NCI-H2081 (cell line): ENCODE results near the gene PITX2.

Experiments
- DNase-seq, 2 experiments: peaks; one replicate each; lab custom pipeline; 2025; lab: John Stamatoyannopoulos, UW

PITX2 gene

DNA sequence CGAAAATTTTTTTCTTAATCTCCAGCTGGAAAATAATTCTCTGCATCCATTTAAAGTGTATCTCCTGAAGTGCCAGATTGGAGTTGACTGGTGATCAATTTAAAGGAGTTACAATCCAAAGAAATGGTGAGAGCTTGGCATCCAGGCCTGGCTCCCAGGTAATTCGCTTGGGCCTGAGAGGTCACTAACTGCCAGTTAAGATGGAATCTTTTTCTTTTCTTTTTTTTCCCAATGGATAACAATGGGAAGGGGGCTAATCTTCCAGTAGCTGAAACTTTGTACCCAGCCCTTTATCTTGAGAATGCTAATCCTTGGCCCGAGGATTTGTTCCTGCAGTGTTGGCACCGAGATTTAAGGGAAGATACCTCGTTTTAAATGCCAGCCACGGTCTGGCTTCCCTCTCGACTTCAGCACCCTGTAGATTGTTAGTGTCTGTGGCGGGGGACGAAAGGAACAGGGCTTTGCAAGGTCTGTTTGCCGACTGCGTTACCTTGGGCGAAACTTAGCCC is 13.3 kb upstream of the PITX2 start:
- no peak for DNase-seq

DNA sequence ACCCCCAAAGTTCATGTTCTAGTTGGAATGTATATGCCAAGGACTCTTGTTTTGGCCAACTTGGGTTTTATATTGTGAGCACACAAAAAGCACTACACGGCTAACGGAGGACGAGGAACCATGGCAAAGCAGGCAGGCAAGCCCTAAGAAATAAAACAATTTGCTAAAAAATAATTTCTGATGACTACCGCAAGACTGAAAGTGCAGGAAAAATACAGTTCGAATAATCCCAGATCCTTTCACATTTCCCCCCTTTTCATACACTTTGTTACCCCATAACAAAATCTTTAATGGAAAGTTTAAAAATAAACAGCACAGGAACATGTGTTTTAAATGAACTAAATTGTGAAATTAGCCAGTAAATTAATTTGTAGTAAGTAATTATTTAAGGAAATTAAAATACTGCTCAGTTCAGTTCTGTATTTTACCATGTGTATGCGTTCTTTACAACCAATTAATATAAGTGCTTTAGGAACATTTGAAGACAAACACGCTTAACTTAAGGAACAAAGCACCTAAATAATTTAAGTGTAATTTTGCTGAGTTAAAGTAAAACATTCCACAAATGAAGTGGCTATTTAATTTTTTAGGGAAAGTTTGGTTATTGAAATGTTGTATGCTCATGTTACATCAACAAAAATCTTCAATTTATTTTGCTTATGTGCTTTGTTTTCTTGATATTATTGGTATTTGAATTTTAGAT is 12.4 kb upstream of the PITX2 start:
- no peak for DNase-seq

DNA sequence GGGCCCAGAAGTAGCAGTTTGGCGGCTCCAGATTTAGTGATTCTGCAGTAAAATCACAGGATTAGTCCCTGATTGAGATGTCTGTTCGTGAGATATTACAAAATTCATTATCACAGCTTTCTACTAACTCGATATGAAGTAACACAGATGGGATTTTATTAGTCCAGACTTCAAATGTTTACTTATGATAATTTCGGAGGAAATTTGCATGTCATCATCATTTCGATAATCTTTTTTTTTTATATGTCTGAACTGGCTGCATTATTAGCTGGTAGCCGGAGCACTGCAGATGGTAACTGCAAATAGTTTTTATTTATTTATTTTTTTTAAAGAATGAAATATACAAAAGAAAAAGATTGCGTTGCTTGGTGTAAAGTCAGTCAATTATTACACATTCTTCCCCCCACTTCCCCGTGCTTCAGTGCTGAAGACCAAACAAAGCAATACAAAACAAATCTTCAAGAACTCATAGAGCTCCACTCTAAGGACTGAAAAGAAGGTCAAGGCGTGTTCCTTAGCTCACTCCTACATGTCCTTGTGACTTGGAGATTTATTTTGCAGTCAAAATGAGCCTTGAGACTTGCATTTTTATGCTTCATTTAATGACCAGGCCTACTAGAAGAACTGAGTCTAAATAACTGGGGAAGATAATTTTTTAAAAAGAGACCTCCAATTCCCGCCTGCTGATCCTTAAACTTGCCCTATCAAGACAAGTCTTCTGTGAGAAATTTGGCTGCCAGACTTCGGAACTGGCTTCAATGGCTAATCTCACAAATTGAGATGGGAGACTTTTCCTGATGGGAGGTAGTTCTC is 11.7 kb upstream of the PITX2 start:
- no peak for DNase-seq

DNA sequence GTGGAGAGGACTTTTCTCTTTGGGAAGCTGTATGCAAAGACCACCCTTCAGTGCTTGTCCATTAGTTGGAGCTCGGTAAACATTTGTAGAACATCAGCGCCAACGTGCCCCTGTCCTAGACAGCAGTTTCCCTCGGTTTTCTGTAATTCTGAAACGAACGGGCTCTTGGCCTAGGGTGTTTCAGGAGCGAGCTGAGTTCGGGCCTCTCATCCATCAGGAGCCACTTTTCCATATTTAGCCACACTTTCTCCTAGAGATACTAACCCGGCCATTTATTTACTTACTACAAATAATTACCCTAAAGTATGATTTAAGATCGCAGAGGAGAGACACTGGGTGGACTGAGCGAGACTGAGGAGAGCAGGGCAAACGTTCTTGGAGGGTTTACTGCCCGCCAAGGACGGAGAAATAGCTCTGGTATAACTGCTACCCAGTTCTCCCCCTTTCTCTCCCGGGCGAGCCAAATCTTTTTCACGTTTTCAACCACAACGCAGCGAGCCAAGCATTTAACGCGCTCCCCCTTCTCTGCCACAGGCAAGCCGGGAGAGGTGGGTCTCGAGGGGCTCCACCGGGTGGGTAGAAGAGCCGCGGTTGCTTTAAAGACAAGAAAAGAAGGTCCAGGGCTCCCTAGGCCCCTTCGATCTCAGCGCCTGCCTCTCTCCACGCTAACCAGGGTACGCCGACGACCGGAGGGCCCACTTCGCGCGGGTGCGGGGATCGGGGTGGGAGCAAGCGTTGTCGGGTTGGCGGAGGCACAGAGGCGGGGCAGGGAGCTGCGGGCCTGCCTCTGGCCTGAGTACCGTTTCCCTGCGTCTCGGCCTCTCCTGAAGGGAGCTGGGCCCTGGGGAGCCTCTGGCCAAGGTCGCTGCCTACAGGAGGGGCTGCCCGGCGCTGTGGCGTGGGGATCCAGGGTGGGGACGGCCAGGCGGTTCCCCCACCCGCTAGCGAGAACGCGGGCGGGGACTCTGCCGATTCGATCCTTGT is 10.8 kb upstream of the PITX2 start:
- no peak for DNase-seq

DNA sequence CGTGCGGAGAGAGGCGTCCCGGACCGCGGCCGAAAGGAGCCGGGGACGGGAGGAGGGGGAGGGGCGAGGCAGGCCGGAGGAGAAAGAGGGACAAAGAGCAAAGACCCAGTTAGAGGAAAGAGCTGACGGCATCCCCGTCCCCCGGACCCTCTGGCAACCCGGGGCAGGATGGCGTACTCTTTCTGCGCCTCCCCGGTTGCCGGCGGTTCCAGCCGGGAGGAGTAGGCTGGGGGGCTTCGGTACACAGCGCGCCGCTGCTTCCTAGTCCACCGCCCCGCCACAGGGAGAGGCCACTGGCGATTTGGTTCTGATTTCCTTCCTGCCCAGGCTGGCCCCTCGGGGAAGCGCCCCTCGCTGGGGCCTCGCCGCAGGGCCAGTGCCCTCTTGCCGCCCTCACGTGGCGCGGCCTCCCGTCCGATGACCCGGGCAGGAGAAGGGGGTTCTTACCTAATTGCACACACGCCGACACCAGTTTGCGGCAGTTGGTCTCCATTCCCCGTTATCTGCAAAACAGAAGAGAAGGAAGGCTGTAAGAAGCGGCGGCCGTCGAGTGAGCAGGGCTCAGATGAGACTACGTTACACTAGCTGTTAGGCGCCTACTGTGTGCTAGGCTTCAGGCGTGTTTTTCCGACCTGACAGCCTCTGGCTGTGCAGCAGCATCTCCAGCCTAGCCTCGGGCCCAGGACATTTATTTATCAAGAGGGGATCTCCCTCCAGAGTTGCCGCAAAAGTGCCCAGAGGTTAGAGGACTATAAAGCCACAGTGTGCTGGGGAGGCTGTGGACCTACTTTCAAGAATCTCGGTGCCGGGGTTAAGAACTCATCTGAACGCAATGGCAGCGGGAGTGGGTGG is 9.9 kb upstream of the PITX2 start:
- no peak for DNase-seq

DNA sequence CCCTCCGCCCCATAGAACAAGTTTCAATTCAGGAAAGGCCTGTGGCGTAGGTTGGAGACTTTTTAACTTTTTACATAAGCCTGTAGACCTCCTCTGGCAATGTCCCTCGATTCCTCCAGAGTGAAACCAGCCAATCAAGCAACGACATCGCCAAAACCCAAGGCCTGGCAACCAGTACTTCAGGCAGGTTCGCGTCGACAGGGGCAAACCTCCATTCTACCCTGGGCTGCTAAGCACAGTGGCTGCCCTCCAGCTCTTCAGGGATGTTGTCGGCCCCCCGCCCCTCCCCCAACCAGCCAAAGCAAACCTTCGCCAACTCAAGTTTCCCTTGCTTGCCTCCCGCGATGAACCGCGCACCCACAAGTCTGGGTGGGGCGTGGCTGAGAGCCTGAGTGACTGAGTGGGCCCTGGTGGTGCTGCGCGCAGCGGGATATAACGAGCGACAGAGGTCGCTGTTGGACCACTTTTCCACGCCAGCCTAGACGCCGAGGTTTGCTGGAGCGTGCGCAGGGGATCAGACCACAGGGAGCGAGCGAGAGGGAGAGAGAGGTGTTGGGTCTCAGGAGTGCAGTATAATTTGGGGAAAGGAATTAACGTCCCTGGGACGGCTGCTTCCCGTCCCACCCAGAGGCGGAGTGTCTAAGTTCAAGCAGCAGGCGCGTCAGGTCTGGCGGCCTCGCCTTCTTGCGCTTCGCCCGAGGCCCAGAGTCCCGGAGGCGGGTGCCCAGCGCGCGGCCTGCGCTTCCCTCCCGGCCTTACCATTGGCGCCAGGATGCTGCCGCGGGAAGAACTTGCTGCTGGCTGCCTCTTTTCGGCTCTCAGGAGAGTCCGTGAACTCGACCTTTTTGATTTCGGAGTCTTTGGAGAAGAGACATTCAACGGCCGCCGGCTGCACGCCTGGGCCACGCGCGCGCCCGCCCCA is 9.0 kb upstream of the PITX2 start:
- peak; percentile 56 to 71 for DNase-seq

DNA sequence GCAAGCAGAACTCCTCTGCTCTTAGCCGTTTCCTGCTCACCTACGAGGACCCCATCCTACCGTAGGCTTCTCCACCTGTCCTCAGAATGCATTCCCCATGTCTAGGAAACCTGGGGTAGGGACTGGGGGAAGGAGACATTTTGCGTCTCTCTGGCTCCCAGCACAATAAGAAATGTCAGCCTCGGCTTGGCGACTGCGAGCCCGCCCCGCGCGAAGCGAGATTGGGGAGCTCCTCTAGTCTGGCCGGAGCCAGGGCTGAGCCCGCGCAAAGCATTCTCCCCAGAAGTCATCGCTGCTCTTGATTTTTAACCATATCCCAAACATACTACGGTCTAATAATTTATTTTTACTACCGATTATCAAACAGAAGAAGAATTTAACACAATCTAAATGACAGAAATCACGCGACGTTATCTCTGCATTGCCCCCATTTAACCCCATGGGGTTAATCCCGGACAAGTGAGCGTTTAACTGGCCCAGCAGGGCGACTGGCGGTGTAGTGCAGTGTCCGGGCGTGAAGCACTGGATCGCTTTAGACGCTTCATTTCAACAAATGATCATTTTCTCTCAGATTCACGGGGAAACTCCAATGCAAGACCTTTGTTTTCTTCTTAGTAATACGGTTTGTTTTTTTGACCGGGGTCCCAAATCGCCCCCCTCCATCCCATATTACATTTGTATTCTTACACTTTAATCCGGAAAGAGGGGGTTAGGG is 8.0 kb upstream of the PITX2 start:
- no peak for DNase-seq

DNA sequence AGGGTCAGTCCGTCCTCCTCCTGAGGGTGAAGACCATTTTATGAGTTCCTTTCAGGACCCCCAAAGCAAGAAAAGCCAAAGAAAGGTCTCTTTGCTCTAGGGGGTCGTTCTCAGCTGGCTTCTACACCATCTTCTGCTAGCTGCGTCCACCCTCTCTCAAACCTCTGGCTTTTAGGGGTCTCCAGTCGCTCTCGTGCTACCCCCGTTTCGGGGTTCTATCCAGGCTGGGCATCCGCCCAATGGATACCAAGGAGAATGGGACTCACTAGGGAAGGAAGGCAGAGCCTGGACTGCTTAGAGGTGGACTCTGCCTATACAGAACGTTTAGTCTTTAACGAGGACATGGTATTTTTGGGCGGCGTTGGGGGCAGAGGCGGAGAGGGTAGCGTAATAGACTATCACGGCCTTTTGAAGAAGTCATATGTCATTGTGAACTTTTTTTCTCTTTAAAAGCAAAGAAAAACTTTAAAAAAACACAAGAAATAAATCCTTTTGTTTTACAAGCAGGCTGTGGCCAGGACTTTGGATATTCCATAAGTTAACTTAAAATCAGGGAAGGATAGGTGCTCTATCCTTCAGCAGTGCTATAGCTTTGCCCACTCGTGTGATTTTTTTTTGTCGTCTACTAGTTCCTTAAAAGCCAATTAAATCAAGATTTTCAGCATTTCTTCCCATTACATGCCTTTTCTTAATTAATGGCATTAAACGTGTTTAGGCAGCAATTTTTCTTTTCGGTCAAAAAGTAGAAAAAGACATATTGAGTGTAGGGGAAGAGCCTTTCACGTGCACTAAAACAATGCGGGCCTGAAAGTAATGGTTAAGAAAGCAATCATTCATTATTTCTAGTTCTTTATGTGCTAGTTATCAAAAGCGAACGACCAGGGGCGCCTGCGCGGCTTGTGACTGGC is 7.2 kb upstream of the PITX2 start:
- no peak for DNase-seq

DNA sequence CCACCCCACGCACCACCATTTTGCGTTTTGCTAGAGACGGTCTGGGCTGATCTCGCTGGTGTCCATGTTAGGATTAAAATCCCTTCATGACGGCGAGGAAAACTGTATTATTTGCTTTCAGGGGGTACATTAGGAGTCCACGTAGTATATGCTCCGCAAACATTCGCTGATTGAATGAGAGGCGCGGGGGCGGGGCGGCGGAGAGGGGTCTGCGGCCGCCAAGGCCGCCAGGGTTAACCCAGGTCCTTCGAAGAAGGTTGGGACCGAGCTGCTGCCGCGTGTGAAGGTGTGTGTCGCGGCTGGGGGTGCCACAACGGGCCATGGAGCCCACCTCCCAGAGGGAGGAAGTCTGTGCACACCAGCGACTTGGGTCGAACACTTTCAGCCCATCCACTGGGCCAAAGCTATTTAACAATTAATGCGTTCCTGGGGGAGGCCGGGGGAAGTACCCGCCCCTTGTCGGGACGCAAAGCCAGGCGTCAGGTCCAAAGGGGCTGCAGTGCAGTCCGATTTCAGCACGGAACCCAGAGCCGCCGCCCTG is 6.4 kb upstream of the PITX2 start:
- DNase-seq: no peak

DNA sequence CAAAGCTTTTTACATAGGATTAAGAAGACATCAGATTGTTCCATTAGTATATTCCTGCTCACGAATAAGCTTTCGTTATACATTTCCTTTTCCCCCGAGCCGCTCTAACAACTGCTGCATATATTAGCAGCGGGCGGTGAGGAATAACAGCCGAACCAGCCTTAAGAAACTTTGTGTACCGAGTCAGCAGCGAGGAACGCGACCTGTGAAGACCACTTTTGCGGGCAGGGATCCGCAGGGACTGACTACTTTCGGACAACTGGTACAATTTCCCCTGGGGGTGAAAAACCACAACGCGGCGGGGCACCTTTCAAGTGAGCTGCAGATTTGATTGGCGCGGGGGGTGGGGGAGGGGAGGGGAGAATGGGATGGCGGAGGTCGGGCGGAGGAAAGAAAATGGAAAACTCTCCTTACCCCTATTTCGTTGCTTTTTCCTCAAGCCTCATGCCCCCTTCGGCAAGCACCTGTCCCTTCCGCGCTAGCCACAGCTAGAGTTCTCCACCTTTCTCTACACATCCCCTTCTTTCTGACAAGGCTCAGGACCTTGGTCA is 5.9 kb upstream of the PITX2 start:
- DNase-seq: no peak

DNA sequence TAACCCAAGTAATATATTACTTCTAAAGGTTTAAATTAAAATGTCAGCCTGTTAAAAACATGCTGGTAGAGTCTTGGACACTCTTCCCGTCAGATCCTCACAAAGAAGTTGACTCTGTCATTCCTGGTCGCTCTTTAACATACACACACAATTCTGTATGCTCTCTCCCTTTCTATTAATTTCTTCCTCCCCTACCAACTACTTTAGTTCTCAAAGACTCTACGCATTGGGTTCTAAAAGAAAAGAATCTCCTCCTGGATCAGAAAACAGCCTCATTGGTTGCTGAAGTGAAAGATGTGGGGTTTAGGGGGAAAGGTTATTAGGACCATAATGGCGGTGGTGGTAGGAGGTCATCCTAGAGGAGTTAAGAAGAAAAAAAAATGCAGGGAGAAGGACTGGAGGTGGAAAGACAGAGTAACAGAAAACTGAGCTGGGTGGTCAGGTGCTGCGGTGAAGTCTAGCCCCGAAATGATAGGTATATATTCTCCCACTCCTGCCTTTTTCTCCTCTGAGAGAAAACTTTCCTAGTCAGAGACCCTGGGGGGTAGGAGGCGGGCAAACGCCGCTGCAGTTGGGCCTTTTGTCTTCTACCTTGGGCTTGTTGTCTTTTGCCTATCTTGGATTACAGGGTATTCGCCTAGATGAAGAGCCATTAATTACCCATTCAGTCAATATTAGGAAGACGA is 5.2 kb upstream of the PITX2 start:
- no peak for DNase-seq

DNA sequence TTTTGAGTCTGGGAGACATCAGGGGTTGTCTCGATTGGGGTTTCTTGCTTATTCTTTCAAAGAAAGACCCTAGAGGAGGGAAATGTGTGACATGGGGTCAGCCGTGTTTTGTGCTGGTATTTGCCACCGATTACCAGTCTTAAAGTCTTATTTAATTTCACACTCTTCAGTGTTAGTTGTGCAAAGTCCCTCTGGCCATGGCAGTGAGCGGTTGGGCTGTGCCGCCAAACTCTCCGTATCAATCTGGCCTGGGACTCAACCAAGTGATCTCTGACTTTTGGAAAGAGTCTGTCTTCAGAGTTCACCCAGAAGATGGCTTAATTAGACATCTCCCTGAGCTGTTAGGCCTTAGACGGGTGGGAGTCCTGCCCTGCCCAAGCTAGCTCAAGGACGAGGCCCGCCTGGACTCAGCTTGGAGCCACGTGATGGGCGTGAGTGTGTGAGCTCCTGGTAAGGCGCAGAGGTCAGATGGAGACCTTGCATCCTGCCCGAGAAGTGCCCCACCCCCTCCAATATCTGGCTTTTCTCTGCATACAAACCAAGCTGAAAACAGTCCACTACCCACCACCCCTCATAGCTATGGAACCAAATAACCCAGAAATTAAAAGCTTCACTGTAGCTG is 3.8 kb upstream of the PITX2 start:
- DNase-seq: no peak

DNA sequence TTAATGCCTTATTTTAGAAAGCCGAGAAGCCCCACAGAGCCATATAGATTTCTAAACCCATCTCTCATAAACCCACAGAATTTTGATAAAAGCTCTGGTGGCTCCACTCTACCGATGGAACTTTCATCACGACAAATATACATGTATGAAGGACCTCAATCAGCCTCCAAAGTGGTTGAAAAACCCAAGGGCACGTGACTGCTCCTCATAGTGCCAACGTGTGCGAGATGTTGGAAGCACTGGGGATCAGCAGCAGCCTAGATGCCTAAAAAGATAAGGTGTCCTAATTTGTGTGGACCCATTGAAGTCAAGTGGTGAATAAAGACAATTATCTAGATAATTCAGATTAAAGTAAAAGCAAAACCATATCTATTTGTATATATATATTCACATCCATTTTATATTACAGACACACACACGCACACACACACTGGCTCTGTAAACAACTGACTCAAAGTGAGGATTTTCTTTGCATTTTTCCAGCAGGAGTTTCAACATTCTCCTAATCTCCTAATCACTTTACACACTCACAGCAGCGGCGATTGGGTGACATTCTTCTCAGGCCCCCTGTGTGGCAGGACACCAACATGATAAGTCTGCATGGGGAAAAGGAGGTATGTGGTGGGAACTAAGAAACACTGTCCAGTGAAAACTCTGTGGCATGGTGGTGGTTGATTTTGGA is 2.8 kb upstream of the PITX2 start:
- DNase-seq: no peak

DNA sequence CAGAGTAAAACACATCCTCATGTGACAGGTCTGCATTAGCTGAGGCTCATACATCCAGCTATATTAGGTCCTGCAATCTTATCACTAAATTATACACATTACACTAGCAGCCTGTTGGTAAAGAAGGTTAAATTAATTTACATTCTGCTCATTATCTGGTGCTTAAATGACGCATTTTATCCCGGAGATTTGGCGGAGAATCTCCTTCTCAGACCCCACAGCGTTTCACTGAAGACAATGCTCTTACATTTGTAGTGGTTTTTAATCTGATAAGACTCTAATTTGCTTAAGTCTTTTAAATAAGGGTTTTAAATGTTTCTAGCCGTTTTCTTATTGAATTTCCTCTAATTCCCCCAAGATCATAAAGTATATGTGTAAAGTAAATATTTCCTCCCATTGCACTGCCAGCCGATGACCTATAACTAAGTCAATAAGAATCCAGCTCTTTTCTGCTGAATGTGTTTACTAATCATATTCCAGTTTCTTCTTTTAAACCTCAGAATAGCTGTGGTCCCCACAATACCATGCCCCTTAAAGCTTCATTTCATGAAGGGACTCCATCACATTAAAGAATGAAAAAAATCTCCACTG is 2.1 kb upstream of the PITX2 start:
- no peak for DNase-seq

DNA sequence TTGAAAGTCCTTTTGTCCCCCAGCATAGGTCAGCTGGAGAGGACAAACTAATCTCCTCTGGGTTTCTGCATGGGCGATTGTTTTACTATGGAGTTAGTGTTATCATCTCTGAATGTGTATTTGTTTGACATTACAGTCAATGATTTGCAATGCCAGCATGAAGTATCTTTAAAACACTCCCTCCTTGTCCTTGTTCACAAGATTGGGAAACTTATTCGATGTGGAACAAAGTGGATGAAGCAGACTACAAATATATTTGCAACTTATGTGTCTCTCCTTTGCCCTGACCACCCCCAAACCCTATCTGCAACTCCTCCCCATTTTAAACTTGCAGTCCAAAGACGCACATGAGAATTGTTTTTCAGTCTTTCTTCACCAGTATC is 1.5 kb upstream of the PITX2 start:
- no peak for DNase-seq
